ENCODE measurements around the gene TMEM242.

The TMEM242 gene

GRCh38 chr6:157280157-157280556 is 43.2 kb downstream of the TMEM242 start:
- no peak for TF ChIP-seq CTCF (IDR thresholded peaks at IDR 0.05; ENCODE audit: low read depth, low read length, missing control alignments)
- DNase-seq (ENCODE audit: extremely low read depth, low read depth), result no peak
- no peak overlapping the region for H3K4me3 ChIP-seq (replicated peaks; ENCODE audit: low read depth, low read length)

GRCh38 chr6:157278171-157278570 is 45.1 kb downstream of the TMEM242 start:
- no peak overlapping the region for H3K4me3 ChIP-seq (replicated peaks; ENCODE audit: low read depth, low read length)
- no peak for DNase-seq (ENCODE audit: extremely low read depth, low read depth)
- no peak for TF ChIP-seq CTCF (IDR thresholded peaks at IDR 0.05; ENCODE audit: low read depth, low read length, missing control alignments)

GRCh38 chr6:157276731-157277130 is 46.6 kb downstream of the TMEM242 start:
- no peak for TF ChIP-seq CTCF (IDR thresholded peaks at IDR 0.05; ENCODE audit: low read depth, low read length, missing control alignments)
- no peak overlapping the region for H3K4me3 ChIP-seq (replicated peaks; ENCODE audit: low read depth, low read length)

GRCh38 chr6:157276134-157276532 is 47.2 kb downstream of the TMEM242 start:
- no peak overlapping the region for H3K4me3 ChIP-seq (replicated peaks; ENCODE audit: low read depth, low read length)
- no peak for DNase-seq (ENCODE audit: extremely low read depth, low read depth)
- TF ChIP-seq CTCF (IDR thresholded peaks at IDR 0.05; ENCODE audit: low read depth, low read length, missing control alignments), result no peak

More at GRCh38 chr6:157276731-157277130, 46.6 kb downstream of the TMEM242 start:
- no peak for DNase-seq (ENCODE audit: extremely low read depth, low read depth)

- peak overlapping the region; percentile 49 for H3K4me3 ChIP-seq (replicated peaks; ENCODE audit: low read depth, low read length)
- peak; percentile 6 for DNase-seq (ENCODE audit: extremely low read depth, low read depth)
- TF ChIP-seq CTCF (IDR thresholded peaks at IDR 0.05; ENCODE audit: low read depth, low read length, missing control alignments), result peak; percentile 27
Measured at GRCh38 chr6:157274471-157275226, 48.7 kb downstream of the TMEM242 start.

GRCh38 chr6:157273756-157274470 is 49.4 kb downstream of the TMEM242 start:
- no peak for DNase-seq (ENCODE audit: extremely low read depth, low read depth)
- H3K4me3 ChIP-seq (replicated peaks; ENCODE audit: low read depth, low read length), result peak overlapping the region; percentile 49
- TF ChIP-seq CTCF (IDR thresholded peaks at IDR 0.05; ENCODE audit: low read depth, low read length, missing control alignments), result no peak
